ENCODE measurements around the gene IFNAR1. TPM values are rescaled to one million over a fixed set of nuclear protein-coding genes. Genes with fewer than 3 reads are reported as not detected.

Gene IFNAR1
- total and polyA plus RNA-seq, 2 of the 8 experiments (the other 6 are each of a cell fraction or from before 2014, with no cell fraction given) = 3.1 to 17.1 TPM

DNA sequence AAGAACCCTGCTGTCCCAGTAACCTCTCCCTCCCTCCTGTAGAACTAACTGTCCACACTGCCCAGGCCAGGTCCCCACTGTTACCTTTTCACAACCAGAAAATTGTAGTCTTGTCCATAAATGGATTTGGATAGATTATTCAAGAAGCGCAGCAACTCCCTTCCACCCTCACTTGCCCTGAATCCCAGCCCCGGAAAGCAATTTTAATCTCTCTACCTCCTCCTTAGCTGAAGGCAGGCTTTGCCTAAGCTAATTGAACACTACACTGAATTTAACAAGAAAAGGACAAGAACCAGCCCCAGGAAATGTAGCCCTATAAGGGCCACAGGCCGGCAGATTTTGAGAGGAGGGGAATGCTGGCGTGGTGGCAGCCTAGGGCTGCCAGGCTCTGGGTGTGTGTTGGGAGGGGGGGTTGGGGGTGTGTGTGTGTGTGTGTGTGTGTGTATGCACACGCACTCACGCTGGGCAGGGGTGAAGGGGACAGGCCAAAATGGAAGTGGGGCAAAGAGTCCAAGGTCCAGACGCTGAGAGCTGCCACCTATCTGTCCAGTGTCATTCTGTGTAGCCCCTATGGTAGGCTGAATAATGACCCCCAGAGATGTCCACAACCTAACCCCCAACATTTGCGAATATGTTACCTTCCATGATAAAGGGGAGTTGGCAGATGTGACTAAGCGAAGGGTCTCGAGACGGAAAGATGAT, 67.7 kb downstream of the IFNAR1 start (continued):
- TF ChIP-seq, protein P1, sequence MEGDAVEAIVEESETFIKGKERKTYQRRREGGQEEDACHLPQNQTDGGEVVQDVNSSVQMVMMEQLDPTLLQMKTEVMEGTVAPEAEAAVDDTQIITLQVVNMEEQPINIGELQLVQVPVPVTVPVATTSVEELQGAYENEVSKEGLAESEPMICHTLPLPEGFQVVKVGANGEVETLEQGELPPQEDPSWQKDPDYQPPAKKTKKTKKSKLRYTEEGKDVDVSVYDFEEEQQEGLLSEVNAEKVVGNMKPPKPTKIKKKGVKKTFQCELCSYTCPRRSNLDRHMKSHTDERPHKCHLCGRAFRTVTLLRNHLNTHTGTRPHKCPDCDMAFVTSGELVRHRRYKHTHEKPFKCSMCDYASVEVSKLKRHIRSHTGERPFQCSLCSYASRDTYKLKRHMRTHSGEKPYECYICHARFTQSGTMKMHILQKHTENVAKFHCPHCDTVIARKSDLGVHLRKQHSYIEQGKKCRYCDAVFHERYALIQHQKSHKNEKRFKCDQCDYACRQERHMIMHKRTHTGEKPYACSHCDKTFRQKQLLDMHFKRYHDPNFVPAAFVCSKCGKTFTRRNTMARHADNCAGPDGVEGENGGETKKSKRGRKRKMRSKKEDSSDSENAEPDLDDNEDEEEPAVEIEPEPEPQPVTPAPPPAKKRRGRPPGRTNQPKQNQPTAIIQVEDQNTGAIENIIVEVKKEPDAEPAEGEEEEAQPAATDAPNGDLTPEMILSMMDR (IDR thresholded peaks at IDR 0.05; ENCODE audit: control extremely low read depth in 1 of 3, insufficient read depth in 1 of 3, low read depth in 1 of 3, low read length in 3 of 3) = no peak
- TF ChIP-seq RXRA (IDR thresholded peaks at IDR 0.05; ENCODE audit: insufficient read depth, low read depth, low read length) (no peak), BRCA1 (IDR thresholded peaks at IDR 0.05; ENCODE audit: low read depth, low read length) (no peak), PHF8 (conservative IDR thresholded peaks at IDR 0.05; ENCODE audit: low read depth, low read length) (no peak), TAF1 (IDR thresholded peaks at IDR 0.05; ENCODE audit: low read depth, low read length) (no peak), CBX8 (IDR thresholded peaks at IDR 0.05; ENCODE audit: borderline replicate concordance, low read depth, low read length) (no peak)
- TF ChIP-seq, protein P2, sequence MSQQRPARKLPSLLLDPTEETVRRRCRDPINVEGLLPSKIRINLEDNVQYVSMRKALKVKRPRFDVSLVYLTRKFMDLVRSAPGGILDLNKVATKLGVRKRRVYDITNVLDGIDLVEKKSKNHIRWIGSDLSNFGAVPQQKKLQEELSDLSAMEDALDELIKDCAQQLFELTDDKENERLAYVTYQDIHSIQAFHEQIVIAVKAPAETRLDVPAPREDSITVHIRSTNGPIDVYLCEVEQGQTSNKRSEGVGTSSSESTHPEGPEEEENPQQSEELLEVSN (IDR thresholded peaks at IDR 0.05) = no peak
